ENCODE measurements around the gene COPS7A.
"Not testable (repeated sequence)": the region's sequence is repeated elsewhere in the genome, so short reads cannot be mapped to it uniquely, and the experiment has no call there.

COPS7A gene

DNA sequence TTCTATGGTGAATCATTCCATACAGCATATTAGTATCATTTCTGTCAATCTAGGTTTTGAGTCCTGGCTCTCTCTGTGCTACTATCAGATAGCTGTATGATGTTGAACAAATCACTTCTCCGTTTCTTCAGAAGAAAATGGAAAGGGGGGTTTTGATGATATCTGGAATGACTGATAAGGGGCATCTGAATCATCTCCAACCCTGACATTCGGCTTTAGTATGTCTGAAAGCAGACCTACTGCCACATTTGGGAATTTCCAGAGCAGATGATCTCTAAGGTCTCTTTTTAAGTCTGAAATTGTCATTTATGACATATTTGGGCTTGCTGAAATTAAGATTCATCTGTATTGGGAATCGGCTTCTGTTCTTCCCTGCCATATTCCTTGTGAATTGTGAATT, 19.0 kb downstream of the COPS7A start:
- H2AFZ ChIP-seq (ENCODE audit: low read depth, low read length), result no peak overlapping the region
- ATAC-seq (ENCODE audit: insufficient read depth, low read depth), result no peak
- no peak for DNase-seq
- H4K20me1 ChIP-seq (ENCODE audit: insufficient read depth, low read length), result no peaks in the 10 kb centered on the region
- H3K4me2 ChIP-seq (ENCODE audit: insufficient read depth, low read length), result no peak overlapping the region
- no peaks in the 10 kb centered on the region for H3K4me1 ChIP-seq (ENCODE audit: insufficient read depth, low read length)
- no peak for TF ChIP-seq EZH2 (IDR thresholded peaks at IDR 0.05; ENCODE audit: borderline replicate concordance, low read depth, low read length, severe bottlenecking)
- TF ChIP-seq, protein P1, sequence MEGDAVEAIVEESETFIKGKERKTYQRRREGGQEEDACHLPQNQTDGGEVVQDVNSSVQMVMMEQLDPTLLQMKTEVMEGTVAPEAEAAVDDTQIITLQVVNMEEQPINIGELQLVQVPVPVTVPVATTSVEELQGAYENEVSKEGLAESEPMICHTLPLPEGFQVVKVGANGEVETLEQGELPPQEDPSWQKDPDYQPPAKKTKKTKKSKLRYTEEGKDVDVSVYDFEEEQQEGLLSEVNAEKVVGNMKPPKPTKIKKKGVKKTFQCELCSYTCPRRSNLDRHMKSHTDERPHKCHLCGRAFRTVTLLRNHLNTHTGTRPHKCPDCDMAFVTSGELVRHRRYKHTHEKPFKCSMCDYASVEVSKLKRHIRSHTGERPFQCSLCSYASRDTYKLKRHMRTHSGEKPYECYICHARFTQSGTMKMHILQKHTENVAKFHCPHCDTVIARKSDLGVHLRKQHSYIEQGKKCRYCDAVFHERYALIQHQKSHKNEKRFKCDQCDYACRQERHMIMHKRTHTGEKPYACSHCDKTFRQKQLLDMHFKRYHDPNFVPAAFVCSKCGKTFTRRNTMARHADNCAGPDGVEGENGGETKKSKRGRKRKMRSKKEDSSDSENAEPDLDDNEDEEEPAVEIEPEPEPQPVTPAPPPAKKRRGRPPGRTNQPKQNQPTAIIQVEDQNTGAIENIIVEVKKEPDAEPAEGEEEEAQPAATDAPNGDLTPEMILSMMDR (IDR thresholded peaks at IDR 0.05; ENCODE audit: borderline replicate concordance, extremely low read depth, low read length, poor library complexity, severe bottlenecking), result no peak
- H3K4me3 ChIP-seq (ENCODE audit: low read depth in 1 of 2, low read length in 2 of 2), result no peak overlapping the region
- H3K79me2 ChIP-seq (ENCODE audit: insufficient read depth, low read length), result no peaks in the 10 kb centered on the region
- no peak overlapping the region for H3K9ac ChIP-seq (ENCODE audit: low read depth, low read length)
- peaks cover 21% of the 10 kb centered on the region for H3K36me3 ChIP-seq (ENCODE audit: insufficient read depth, low read length)
- H3K27me3 ChIP-seq (ENCODE audit: insufficient read depth, low read length, poor library complexity), result no peaks in the 10 kb centered on the region
- no peak overlapping the region for H3K27ac ChIP-seq (ENCODE audit: low read length)
- H3K9me3 ChIP-seq (ENCODE audit: insufficient read depth, low read length, severe bottlenecking), result no peaks in the 10 kb centered on the region

DNA sequence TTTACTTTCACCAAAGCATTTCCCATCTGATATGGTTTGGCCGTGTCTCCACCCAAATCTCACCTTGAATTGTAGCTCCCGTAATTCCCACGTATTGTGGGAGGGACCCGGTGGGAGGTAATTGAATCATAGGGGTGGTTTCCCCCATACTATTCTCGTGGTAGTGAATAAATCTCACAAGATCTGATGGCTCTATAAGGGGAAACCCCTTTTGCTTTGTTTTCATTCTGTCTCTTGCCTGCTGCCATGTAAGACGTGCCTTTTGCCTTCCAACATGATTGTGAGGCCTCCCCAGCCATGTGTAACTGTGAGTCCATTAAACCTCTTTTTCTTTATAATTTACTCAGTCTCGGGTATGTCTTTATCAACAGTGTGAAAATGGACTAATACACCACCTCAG, 19.5 kb downstream of the COPS7A start:
- not testable (repeated sequence) for H4K20me1 ChIP-seq (ENCODE audit: insufficient read depth, low read length); H3K4me1 ChIP-seq (ENCODE audit: insufficient read depth, low read length); H3K4me3 ChIP-seq (ENCODE audit: low read depth in 1 of 2, low read length in 2 of 2); H3K79me2 ChIP-seq (ENCODE audit: insufficient read depth, low read length); H3K9me3 ChIP-seq (ENCODE audit: insufficient read depth, low read length, severe bottlenecking); H3K4me2 ChIP-seq (ENCODE audit: insufficient read depth, low read length); DNase-seq; ATAC-seq (ENCODE audit: insufficient read depth, low read depth); H3K27ac ChIP-seq (ENCODE audit: low read length); H2AFZ ChIP-seq (ENCODE audit: low read depth, low read length); H3K9ac ChIP-seq (ENCODE audit: low read depth, low read length); H3K27me3 ChIP-seq (ENCODE audit: insufficient read depth, low read length, poor library complexity)
- peaks cover 26% of the 10 kb centered on the region for H3K36me3 ChIP-seq (ENCODE audit: insufficient read depth, low read length)

DNA sequence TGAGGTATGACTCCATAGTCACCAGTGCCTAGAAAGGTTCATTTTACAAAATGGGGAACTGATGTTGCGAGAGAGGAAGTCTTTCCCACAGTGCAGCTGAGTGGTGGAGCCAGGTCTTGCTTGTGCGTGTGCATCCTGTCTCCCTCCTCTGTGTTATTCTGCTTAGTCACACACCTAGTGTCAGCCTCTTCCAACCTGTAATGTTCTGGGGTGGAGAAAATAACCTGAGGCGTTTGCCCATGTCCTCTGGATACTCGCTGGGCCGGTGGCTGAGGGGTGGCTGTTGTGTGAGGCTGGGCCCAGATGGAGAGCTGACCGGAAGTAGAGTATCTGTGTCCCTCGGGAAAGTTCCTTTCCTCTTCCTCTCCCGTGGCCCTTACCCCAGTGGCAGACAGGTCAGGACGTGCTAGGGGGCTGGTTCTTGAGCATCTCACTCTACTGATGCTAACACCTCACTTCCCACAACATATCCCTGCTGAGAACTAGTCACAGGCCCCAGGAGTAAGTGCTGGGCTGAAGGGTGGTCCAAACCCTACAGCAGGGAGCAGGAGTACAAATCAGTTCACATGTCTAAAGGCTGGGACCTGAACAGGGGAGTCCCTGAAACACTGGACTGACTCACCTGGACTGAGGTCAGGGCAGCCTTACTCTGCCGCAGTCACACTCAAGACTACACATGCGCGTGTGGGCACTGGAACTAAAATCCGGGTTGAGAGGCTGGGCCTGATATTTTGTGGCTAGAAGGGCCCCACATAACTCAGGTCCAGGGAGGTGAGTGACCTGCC, 22.1 kb downstream of the COPS7A start:
- Histone ChIP-seq H3K27me3 (ENCODE audit: insufficient read depth, low read length, poor library complexity) (no peaks in the 10 kb centered on the region), H3K79me2 (ENCODE audit: insufficient read depth, low read length) (peaks cover 6% of the 10 kb centered on the region; the same call in 1 of the 2 replicates), H3K4me2 (ENCODE audit: insufficient read depth, low read length) (no peak overlapping the region), H3K9me3 (ENCODE audit: insufficient read depth, low read length, severe bottlenecking) (no peaks in the 10 kb centered on the region), H3K4me3 (ENCODE audit: low read depth in 1 of 2, low read length in 2 of 2) (no peak overlapping the region), H3K4me1 (ENCODE audit: insufficient read depth, low read length) (0 out of 2 replicates have a peak, but pooled peaks cover 2% of the 10 kb centered on the region), H2AFZ (ENCODE audit: low read depth, low read length) (no peak overlapping the region), H4K20me1 (ENCODE audit: insufficient read depth, low read length) (peaks cover 6% of the 10 kb centered on the region; the same call in 1 of the 2 replicates), H3K36me3 (ENCODE audit: insufficient read depth, low read length) (peaks cover 51% of the 10 kb centered on the region), H3K9ac (ENCODE audit: low read depth, low read length) (0 out of 2 replicates have a peak overlapping the region, but pooled peaks have one; percentile 15), H3K27ac (ENCODE audit: low read length) (no peak overlapping the region)
- ATAC-seq (ENCODE audit: insufficient read depth, low read depth) (peak; percentile 59), DNase-seq (no peak)
- no peak for TF ChIP-seq EZH2 (IDR thresholded peaks at IDR 0.05; ENCODE audit: borderline replicate concordance, low read depth, low read length, severe bottlenecking)
- TF ChIP-seq, protein P1 (IDR thresholded peaks at IDR 0.05; ENCODE audit: borderline replicate concordance, extremely low read depth, low read length, poor library complexity, severe bottlenecking), result no peak

DNA sequence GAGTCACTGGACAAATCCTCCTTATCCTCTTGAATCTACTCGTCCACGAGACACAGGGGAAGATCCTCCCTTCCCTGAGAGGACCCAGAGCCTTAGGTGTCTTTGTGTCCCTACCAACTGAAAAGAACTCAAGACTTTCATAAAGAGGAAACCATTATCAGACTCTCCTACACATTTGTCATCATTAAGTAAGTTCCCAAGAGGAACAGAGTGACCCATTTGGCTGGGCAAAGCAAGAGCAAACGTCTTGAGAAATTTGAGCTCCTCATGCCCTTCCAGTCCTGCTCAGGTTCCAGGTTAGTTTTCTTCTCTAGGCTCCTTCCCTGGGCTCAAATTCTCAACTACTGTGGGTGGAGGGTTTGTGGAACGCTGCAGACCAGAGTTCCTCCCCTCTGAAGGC, 23.4 kb downstream of the COPS7A start:
- Histone ChIP-seq H3K4me3 (ENCODE audit: low read depth in 1 of 2, low read length in 2 of 2) (no peak overlapping the region), H3K9ac (ENCODE audit: low read depth, low read length) (no peak overlapping the region), H3K4me1 (ENCODE audit: insufficient read depth, low read length) (peaks cover 15% of the 10 kb centered on the region), H3K36me3 (ENCODE audit: insufficient read depth, low read length) (peaks cover 64% of the 10 kb centered on the region), H4K20me1 (ENCODE audit: insufficient read depth, low read length) (peaks cover 13% of the 10 kb centered on the region), H2AFZ (ENCODE audit: low read depth, low read length) (no peak overlapping the region), H3K9me3 (ENCODE audit: insufficient read depth, low read length, severe bottlenecking) (no peaks in the 10 kb centered on the region), H3K27me3 (ENCODE audit: insufficient read depth, low read length, poor library complexity) (no peaks in the 10 kb centered on the region), H3K27ac (ENCODE audit: low read length) (no peak overlapping the region; the same call in 1 of the 2 replicates), H3K79me2 (ENCODE audit: insufficient read depth, low read length) (peaks cover 16% of the 10 kb centered on the region), H3K4me2 (ENCODE audit: insufficient read depth, low read length) (no peak overlapping the region)
- TF ChIP-seq EZH2 (IDR thresholded peaks at IDR 0.05; ENCODE audit: borderline replicate concordance, low read depth, low read length, severe bottlenecking), result no peak
- TF ChIP-seq, protein P1 (IDR thresholded peaks at IDR 0.05; ENCODE audit: borderline replicate concordance, extremely low read depth, low read length, poor library complexity, severe bottlenecking), result no peak
- no peak for ATAC-seq (ENCODE audit: insufficient read depth, low read depth)
- DNase-seq, result no peak

All from DND-41 (cell line).